ENCODE data around the gene POT1. TPM values are rescaled to one million over a fixed set of nuclear protein-coding genes. Genes with fewer than 3 reads are reported as not detected.

The POT1 gene
- total RNA-seq, 3 donors from 2014 or later, result 12.1 to 13.9 (median 13.7) TPM

- Histone ChIP-seq H3K9me3 (no peaks in the 10 kb centered on the region), H3K4me3 (no peak overlapping the region), H3K36me3 (ENCODE audit: low read depth) (no peaks in the 10 kb centered on the region), H3K4me1 (ENCODE audit: low read depth) (no peaks in the 10 kb centered on the region)
- no peak for TF ChIP-seq CTCF (IDR thresholded peaks at IDR 0.05)
- intact Hi-C loops (cut with DNase I, micrococcal nuclease), result no loop called here
- DNase-seq, result no peak
- ATAC-seq, result no peak
Observed at GRCh38 chr7:124874644-124875163, 54.9 kb downstream of the POT1 start.

DNA sequence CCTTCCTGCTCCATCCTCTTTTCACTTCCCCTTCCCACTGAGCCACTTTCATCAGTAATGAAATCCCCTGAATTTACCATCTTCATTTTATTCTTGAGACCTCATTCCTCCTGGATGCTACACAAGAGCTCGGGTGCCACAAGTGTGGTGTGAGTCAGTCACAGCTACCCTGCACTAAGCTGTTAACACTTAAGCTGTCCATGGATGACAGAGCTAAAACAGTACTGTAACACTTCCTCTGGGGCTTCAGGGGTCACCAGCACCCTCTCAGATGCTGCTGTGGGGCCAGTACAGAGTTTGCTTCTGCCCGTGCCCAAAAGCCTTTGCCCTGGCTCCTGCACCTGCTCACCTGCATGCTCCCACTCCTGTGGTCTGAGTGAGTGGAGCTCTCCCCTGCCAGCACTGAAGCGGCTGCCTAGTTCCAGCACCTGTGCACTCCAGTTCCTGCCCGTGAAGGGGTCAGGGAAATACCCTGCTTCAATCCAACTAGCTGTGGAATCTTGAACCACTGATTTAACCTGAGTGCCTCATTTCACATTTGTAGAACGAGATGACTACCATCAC is 71.9 kb downstream of the POT1 start:
- Histone ChIP-seq H3K9me3 (no peaks in the 10 kb centered on the region), H3K36me3 (ENCODE audit: low read depth) (no peaks in the 10 kb centered on the region), H3K4me3 (no peak overlapping the region), H3K4me1 (ENCODE audit: low read depth) (no peaks in the 10 kb centered on the region)
- DNase-seq, result no peak
- no peak for ATAC-seq
- TF ChIP-seq CTCF (IDR thresholded peaks at IDR 0.05), result no peak
- intact Hi-C loops (cut with DNase I, micrococcal nuclease), result no loop called here

DNA sequence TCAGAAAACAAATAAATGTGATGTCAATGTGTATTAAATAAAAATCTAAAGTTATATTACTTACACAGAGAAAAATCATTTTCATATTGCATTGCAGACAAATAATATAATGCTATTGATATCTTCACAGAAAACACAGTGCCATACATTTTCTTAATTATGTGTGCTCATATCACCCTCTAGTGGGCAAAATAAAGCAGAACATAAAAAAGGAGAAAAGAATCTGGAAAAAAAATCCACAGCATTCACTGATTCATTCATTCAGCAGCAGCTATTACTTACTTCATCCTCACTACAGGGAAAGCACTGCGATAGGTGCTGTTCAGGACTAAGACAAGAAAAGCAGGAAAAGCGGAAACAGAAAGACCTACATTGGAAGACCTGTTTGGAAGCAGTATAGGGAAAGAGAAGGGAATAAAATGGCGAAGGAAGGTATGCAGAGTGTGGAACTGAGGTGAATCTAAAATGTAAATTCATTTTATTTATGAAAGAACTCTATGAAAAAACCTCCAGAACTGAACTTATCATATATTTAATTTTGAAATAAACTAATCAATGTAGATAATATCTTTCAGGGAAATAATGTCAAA is 73.2 kb downstream of the POT1 start:
- DNase-seq, result no peak
- intact Hi-C loops (cut with DNase I, micrococcal nuclease), result no loop called here

DNA sequence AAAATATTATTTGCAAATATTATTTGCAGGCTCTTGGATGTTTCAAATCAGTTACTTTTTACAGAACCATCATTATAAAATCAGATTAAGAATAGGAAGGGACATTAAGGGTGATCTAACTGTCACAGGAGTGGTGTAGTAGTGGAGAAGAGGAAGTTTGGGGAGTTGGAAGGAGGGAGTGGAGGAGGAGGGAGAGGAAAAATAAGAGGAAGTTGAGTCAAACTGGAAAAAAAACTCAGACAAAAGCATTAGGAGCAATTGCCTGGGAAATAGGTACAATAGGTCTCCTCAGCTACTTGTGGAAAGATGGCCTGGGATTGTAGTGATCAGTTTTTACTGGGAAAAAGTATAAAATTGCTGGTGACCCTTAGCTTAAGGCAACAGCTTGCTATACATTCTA is 86.3 kb downstream of the POT1 start:
- ATAC-seq (no peak), DNase-seq (no peak)
- Histone ChIP-seq H3K36me3 (ENCODE audit: low read depth) (no peaks in the 10 kb centered on the region), H3K4me1 (ENCODE audit: low read depth) (no peaks in the 10 kb centered on the region), H3K4me3 (no peak overlapping the region), H3K9me3 (no peaks in the 10 kb centered on the region)
- TF ChIP-seq CTCF (IDR thresholded peaks at IDR 0.05), result no peak
- intact Hi-C loops (cut with DNase I, micrococcal nuclease), result no loop called here

More for the DNA sequence above, 73.2 kb downstream of the POT1 start:
- Histone ChIP-seq H3K9me3 (no peaks in the 10 kb centered on the region), H3K4me1 (ENCODE audit: low read depth) (no peaks in the 10 kb centered on the region), H3K36me3 (ENCODE audit: low read depth) (no peaks in the 10 kb centered on the region), H3K4me3 (no peak overlapping the region)
- no peak for ATAC-seq
- TF ChIP-seq CTCF (IDR thresholded peaks at IDR 0.05), result no peak

GRCh38 chr7:124840435-124840834 is 89.2 kb downstream of the POT1 start:
- ATAC-seq (no peak), DNase-seq (no peak)
- Histone ChIP-seq H3K4me3 (no peak overlapping the region), H3K4me1 (ENCODE audit: low read depth) (no peaks in the 10 kb centered on the region), H3K36me3 (ENCODE audit: low read depth) (no peaks in the 10 kb centered on the region), H3K9me3 (no peaks in the 10 kb centered on the region)
- TF ChIP-seq CTCF (IDR thresholded peaks at IDR 0.05), result no peak
- intact Hi-C loops (cut with DNase I, micrococcal nuclease), result no loop called here

All from mucosa of descending colon (tissue), 3 donors.